ENCODE measurements around the gene CCSER2.

CCSER2 gene

DNA sequence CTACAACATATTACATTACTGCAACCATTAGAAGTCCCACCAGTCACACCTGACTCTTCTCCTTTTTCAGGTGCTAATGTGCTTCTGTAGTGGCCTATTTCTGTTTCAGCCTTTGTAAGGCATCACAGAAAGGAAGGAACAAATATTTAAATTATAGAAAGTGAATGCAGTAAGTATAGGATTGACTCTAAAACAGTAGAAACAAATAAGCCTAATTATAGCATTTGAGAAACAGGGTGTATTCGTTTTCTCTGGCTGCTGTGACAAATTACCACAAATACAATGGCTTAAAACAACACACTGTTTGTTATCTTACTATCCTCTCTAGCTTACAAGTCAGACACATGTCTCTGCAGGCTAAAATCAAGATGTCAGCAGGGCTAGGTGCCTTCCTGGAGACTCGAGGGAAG, 69.4 kb downstream of the CCSER2 start:
- CTCF ChIA-PET, result interaction anchor here (0.9 kb wide), 1 partner anchor 139 kb away, joined by 4 read pairs; no protein-coding TSS in a partner anchor
- no peak for DNase-seq (ENCODE audit: extremely low spot score)
- POLR2A ChIA-PET, result no interaction called here
- TF ChIP-seq FOXK2 (IDR thresholded peaks at IDR 0.05), result no peak
- no peak for TF ChIP-seq ZNF384 (IDR thresholded peaks at IDR 0.05)
- TF ChIP-seq HDGF (IDR thresholded peaks at IDR 0.05; ENCODE audit: borderline replicate concordance), result no peak
- no peak for TF ChIP-seq SP1 (IDR thresholded peaks at IDR 0.05)
- TF ChIP-seq L3MBTL2 (conservative IDR thresholded peaks at IDR 0.05), result no peak
- no peak for TF ChIP-seq BHLHE40 (IDR thresholded peaks at IDR 0.05; ENCODE audit: borderline replicate concordance)
- TF ChIP-seq CTBP1 (IDR thresholded peaks at IDR 0.05; ENCODE audit: borderline replicate concordance), result no peak
- no peak for TF ChIP-seq FOXA1 (IDR thresholded peaks at IDR 0.05)
- no peak for TF ChIP-seq PKNOX1 (IDR thresholded peaks at IDR 0.05)
- TF ChIP-seq ELF4 (IDR thresholded peaks at IDR 0.05), result no peak

DNA sequence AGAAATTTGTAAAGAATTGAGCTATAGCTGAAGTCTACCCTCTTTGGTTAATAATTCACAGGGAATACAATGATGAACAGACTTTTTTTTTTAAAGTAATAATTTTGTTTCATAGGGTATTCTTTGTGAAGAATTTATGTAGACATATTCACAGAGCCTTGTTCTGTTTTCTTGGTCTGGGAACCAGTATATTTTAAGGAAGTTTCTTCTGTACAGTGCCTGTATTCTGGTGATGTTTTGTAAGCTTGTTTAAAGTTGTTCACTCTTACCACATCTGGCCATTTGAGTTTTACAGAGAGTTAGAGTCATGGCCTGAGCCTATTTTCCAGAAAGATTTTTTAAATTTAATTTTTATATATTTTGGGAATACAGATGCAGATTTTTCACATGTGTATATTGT, 70.3 kb downstream of the CCSER2 start:
- ChIA-PET CTCF (interaction anchor here (0.6 kb wide), 2 partner anchors 129 to 332 kb away, joined by 4 read pairs; no protein-coding TSS in a partner anchor), POLR2A (no interaction called here)

GRCh38 chr10:84401854-84402611, 73.6 kb downstream of the CCSER2 start:
- ChIA-PET CTCF (no interaction called here), POLR2A (no interaction called here)
- no peak for DNase-seq (ENCODE audit: extremely low spot score)
- TF ChIP-seq ARNT (IDR thresholded peaks at IDR 0.05), result no peak
- TF ChIP-seq FOXA1 (IDR thresholded peaks at IDR 0.05), result no peak
- no peak for TF ChIP-seq BHLHE40 (IDR thresholded peaks at IDR 0.05; ENCODE audit: borderline replicate concordance)
- TF ChIP-seq L3MBTL2 (conservative IDR thresholded peaks at IDR 0.05), result no peak
- TF ChIP-seq NFRKB (IDR thresholded peaks at IDR 0.05), result no peak
- no peak for TF ChIP-seq FOXM1 (IDR thresholded peaks at IDR 0.05; ENCODE audit: borderline replicate concordance)
- TF ChIP-seq TARDBP (IDR thresholded peaks at IDR 0.05), result no peak
- no peak for TF ChIP-seq LEF1 (IDR thresholded peaks at IDR 0.05; ENCODE audit: borderline replicate concordance)
- no peak for TF ChIP-seq ZNF384 (IDR thresholded peaks at IDR 0.05)
- TF ChIP-seq SP1 (IDR thresholded peaks at IDR 0.05), result no peak

More for the DNA sequence above, 70.3 kb downstream of the CCSER2 start:
- TF ChIP-seq ELF4 (IDR thresholded peaks at IDR 0.05) (no peak), TARDBP (IDR thresholded peaks at IDR 0.05) (no peak), PKNOX1 (IDR thresholded peaks at IDR 0.05) (no peak), NFRKB (IDR thresholded peaks at IDR 0.05) (no peak), FOXK2 (IDR thresholded peaks at IDR 0.05) (no peak), SP1 (IDR thresholded peaks at IDR 0.05) (no peak), BHLHE40 (IDR thresholded peaks at IDR 0.05; ENCODE audit: borderline replicate concordance) (no peak), FOXA1 (IDR thresholded peaks at IDR 0.05) (no peak), ARNT (IDR thresholded peaks at IDR 0.05) (no peak), CTBP1 (IDR thresholded peaks at IDR 0.05; ENCODE audit: borderline replicate concordance) (no peak), ZNF384 (IDR thresholded peaks at IDR 0.05) (no peak), HDGF (IDR thresholded peaks at IDR 0.05; ENCODE audit: borderline replicate concordance) (no peak), SUZ12 (IDR thresholded peaks at IDR 0.05) (no peak), FOXM1 (IDR thresholded peaks at IDR 0.05; ENCODE audit: borderline replicate concordance) (no peak), LEF1 (IDR thresholded peaks at IDR 0.05; ENCODE audit: borderline replicate concordance) (no peak), L3MBTL2 (conservative IDR thresholded peaks at IDR 0.05) (no peak)
- no peak for DNase-seq (ENCODE audit: extremely low spot score)

DNA sequence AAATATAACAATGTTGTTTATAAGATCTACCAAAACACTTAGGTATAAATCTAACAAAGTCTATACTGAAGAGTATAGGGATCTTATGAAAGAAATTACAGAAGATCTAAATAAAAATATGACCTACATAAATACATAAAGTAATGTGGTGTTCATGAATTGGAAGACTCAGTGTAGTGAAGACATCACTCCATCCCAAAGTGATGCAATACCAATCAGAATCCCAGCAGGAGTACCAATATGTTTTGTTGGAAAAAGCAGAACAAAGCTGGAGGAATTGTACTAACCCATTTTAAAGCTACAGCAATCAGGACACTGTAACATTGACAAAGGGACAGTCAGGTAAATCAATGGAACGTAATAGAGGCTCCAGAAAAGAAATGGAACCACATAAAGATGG, 76.4 kb downstream of the CCSER2 start:
- TF ChIP-seq FOXK2 (IDR thresholded peaks at IDR 0.05) (no peak), SP1 (IDR thresholded peaks at IDR 0.05) (no peak), CTBP1 (IDR thresholded peaks at IDR 0.05; ENCODE audit: borderline replicate concordance) (no peak), FOXA1 (IDR thresholded peaks at IDR 0.05) (no peak), ARNT (IDR thresholded peaks at IDR 0.05) (no peak), SUZ12 (IDR thresholded peaks at IDR 0.05) (no peak), FOXM1 (IDR thresholded peaks at IDR 0.05; ENCODE audit: borderline replicate concordance) (no peak), HDGF (IDR thresholded peaks at IDR 0.05; ENCODE audit: borderline replicate concordance) (no peak), LEF1 (IDR thresholded peaks at IDR 0.05; ENCODE audit: borderline replicate concordance) (no peak), L3MBTL2 (conservative IDR thresholded peaks at IDR 0.05) (no peak), BHLHE40 (IDR thresholded peaks at IDR 0.05; ENCODE audit: borderline replicate concordance) (no peak), ZNF384 (IDR thresholded peaks at IDR 0.05) (no peak), TARDBP (IDR thresholded peaks at IDR 0.05) (no peak), PKNOX1 (IDR thresholded peaks at IDR 0.05) (no peak), ELF4 (IDR thresholded peaks at IDR 0.05) (no peak)
- ChIA-PET CTCF (no interaction called here), POLR2A (no interaction called here)
- no peak for DNase-seq (ENCODE audit: extremely low spot score)

GRCh38 chr10:84405662-84406061, 77.3 kb downstream of the CCSER2 start:
- DNase-seq (ENCODE audit: extremely low spot score), result no peak
- no peak for TF ChIP-seq L3MBTL2 (conservative IDR thresholded peaks at IDR 0.05)
- no peak for TF ChIP-seq HDGF (IDR thresholded peaks at IDR 0.05; ENCODE audit: borderline replicate concordance)
- no peak for TF ChIP-seq FOXA1 (IDR thresholded peaks at IDR 0.05)
- no peak for TF ChIP-seq TARDBP (IDR thresholded peaks at IDR 0.05)
- TF ChIP-seq CTBP1 (IDR thresholded peaks at IDR 0.05; ENCODE audit: borderline replicate concordance), result no peak
- no peak for TF ChIP-seq SUZ12 (IDR thresholded peaks at IDR 0.05)
- TF ChIP-seq BHLHE40 (IDR thresholded peaks at IDR 0.05; ENCODE audit: borderline replicate concordance), result no peak
- TF ChIP-seq FOXK2 (IDR thresholded peaks at IDR 0.05), result no peak
- TF ChIP-seq ZNF384 (IDR thresholded peaks at IDR 0.05), result no peak
- no peak for TF ChIP-seq ELF4 (IDR thresholded peaks at IDR 0.05)
- no peak for TF ChIP-seq LEF1 (IDR thresholded peaks at IDR 0.05; ENCODE audit: borderline replicate concordance)
- no peak for TF ChIP-seq NFRKB (IDR thresholded peaks at IDR 0.05)
- TF ChIP-seq SP1 (IDR thresholded peaks at IDR 0.05), result no peak
- TF ChIP-seq FOXM1 (IDR thresholded peaks at IDR 0.05; ENCODE audit: borderline replicate concordance), result no peak
- no peak for TF ChIP-seq PKNOX1 (IDR thresholded peaks at IDR 0.05)
- ChIA-PET POLR2A (no interaction called here), CTCF (no interaction called here)
